ENCODE data around the gene ZNF554. TPM values are rescaled to one million over a fixed set of nuclear protein-coding genes. Genes with fewer than 3 reads are reported as not detected.

Gene ZNF554
- total RNA-seq, 2 donors from 2014 or later: 4.4 to 8.6 TPM

DNA sequence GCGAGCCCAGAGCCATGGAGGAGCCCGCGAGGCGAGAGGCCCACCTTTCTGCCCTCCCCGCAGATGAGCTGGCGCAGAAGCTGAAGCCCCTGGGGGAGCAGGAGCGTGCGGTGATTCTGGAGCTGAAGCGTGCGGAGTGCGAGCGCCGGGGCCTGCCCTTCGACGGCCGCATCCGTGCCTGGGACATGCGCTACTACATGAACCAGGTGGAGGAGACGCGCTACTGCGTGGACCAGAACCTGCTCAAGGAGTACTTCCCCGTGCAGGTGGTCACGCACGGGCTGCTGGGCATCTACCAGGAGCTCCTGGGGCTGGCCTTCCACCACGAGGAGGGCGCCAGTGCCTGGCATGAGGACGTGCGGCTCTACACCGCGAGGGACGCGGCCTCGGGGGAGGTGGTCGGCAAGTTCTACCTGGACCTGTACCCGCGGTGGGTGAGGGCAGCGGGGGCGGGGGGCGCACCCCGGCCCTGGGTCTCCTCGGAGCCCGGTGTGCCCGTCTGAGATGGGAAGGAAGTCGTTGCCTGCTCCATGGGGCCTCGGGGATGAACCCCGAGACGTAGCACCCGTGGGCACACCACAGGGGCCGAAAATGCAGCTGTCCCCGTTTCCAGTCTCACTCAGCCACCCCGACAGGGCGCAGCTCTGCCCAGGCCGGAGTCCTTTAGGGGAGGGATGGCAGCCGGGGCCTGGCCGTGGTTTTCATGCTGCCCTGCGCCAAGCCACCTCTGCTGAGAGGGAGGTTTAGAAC is 12.1 kb upstream of the ZNF554 start:
- intact Hi-C loops (cut with DNase I): no loop called here

DNA sequence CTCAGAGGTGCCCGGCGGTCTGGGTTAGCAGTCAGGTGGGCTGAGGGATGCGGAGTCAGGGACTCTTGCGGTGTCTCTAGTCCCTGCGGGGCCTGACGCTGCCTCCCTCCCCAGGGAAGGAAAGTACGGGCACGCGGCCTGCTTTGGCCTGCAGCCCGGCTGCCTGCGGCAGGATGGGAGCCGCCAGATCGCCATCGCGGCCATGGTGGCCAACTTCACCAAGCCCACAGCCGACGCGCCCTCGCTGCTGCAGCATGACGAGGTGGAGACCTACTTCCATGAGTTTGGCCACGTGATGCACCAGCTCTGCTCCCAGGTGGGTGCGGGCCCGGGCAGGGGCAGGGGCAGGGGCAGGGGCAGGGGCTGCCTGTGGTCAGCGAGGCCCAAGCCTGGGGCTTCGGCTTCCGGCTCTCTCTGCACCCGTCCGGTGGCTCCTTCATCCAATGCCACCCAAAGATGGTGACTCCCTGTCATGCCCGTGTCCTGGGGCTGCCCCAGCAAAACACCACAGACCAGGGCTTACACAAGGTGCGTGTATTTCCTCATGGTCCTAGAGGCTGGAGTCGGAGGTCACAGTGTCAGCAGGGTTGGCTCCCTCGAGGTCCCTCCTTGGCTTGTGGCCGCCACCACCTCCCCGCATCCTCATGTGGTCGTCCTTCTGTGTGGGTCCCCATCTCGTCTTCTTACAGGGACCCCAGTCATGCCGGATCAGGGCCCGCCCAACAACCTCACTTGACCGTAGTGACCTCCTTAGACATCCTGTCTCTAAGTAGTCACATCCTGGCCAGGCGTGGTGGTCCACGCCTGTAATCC is 11.3 kb upstream of the ZNF554 start:
- no peak for DNase-seq (ENCODE audit: low spot score)
- peaks cover 4% of the 10 kb centered on the region for H3K4me1 ChIP-seq (replicated peaks)
- no peak overlapping the region for H3K27ac ChIP-seq
- no peaks in the 10 kb centered on the region for H3K27me3 ChIP-seq (replicated peaks; ENCODE audit: insufficient read depth)
- no peaks in the 10 kb centered on the region for H3K9me3 ChIP-seq
- WGBS: 95% methylated on average over 41 of the region's 41 CpGs
- H3K36me3 ChIP-seq: peaks cover 6 to 18% of the 10 kb centered on the region in 2 donors
- H3K4me3 ChIP-seq: no peak overlapping the region
- intact Hi-C loops (cut with DNase I): no loop called here
- TF ChIP-seq POLR2A (IDR thresholded peaks at IDR 0.05) (no peak), POLR2AphosphoS5 (IDR thresholded peaks at IDR 0.05) (no peak)
- TF ChIP-seq, protein P1, sequence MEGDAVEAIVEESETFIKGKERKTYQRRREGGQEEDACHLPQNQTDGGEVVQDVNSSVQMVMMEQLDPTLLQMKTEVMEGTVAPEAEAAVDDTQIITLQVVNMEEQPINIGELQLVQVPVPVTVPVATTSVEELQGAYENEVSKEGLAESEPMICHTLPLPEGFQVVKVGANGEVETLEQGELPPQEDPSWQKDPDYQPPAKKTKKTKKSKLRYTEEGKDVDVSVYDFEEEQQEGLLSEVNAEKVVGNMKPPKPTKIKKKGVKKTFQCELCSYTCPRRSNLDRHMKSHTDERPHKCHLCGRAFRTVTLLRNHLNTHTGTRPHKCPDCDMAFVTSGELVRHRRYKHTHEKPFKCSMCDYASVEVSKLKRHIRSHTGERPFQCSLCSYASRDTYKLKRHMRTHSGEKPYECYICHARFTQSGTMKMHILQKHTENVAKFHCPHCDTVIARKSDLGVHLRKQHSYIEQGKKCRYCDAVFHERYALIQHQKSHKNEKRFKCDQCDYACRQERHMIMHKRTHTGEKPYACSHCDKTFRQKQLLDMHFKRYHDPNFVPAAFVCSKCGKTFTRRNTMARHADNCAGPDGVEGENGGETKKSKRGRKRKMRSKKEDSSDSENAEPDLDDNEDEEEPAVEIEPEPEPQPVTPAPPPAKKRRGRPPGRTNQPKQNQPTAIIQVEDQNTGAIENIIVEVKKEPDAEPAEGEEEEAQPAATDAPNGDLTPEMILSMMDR (IDR thresholded peaks at IDR 0.05): no peak

More for the DNA sequence above, 12.1 kb upstream of the ZNF554 start:
- Histone ChIP-seq H3K4me3 (no peak overlapping the region), H3K27ac (no peak overlapping the region), H3K9me3 (no peaks in the 10 kb centered on the region), H3K4me1 (replicated peaks) (no peaks in the 10 kb centered on the region), H3K36me3 (peaks cover 6 to 18% of the 10 kb centered on the region in 2 donors), H3K27me3 (replicated peaks; ENCODE audit: insufficient read depth) (no peaks in the 10 kb centered on the region)
- WGBS: 95% methylated on average over 48 of the region's 56 CpGs
- DNase-seq (ENCODE audit: low spot score): no peak
- no peak for TF ChIP-seq POLR2A (IDR thresholded peaks at IDR 0.05)
- TF ChIP-seq, protein P1 (IDR thresholded peaks at IDR 0.05): no peak
- no peak for TF ChIP-seq POLR2AphosphoS5 (IDR thresholded peaks at IDR 0.05)

DNA sequence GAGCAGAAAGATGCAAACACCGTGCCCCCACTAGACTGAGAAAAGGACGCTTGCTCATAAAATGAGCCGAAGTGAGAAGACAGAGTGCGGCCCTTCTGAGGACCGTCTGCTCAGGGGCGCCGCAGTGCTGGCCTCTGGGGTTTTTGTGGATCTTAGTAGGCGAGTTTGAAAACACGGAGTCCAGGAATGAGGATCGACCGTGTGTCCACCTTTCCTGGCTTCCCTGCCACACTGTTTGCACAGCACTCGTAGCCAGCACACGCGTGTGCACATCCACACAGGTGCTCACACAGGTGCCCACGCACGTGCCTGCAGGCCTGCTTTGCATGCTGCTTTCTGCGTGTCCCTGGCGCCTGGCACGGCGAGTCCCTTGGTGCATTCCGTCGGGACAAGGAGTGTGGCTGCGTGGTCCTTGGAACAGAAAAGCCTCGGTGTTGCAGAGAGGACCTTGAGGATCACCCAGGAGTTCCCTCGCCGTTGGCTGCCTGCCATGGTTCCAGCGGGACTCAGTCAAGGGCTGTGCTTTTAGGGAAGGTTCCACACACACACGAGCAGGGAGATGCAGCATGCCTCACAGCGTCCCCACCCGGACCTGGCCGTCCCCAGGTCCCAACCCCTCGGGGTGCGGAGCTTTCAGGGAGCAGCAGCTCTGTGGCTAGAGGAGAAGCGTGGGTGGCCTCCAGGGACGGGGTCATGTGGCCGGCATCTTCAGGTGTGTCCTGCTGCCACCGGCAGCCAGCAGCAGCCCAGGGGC is 10.1 kb upstream of the ZNF554 start:
- H3K27ac ChIP-seq: no peak overlapping the region
- WGBS: 89% methylated on average over 37 of the region's 37 CpGs
- no peaks in the 10 kb centered on the region for H3K27me3 ChIP-seq (replicated peaks; ENCODE audit: insufficient read depth)
- no peak for TF ChIP-seq POLR2AphosphoS5 (IDR thresholded peaks at IDR 0.05)
- TF ChIP-seq, protein P1 (IDR thresholded peaks at IDR 0.05): no peak
- TF ChIP-seq POLR2A (IDR thresholded peaks at IDR 0.05): no peak
- no peaks in the 10 kb centered on the region for H3K9me3 ChIP-seq
- intact Hi-C loops (cut with DNase I): no loop called here
- no peak overlapping the region for H3K4me3 ChIP-seq
- H3K4me1 ChIP-seq (replicated peaks): peaks cover 4% of the 10 kb centered on the region
- peaks cover 6 to 18% of the 10 kb centered on the region in 2 donors for H3K36me3 ChIP-seq
- DNase-seq (ENCODE audit: low spot score): no peak

DNA sequence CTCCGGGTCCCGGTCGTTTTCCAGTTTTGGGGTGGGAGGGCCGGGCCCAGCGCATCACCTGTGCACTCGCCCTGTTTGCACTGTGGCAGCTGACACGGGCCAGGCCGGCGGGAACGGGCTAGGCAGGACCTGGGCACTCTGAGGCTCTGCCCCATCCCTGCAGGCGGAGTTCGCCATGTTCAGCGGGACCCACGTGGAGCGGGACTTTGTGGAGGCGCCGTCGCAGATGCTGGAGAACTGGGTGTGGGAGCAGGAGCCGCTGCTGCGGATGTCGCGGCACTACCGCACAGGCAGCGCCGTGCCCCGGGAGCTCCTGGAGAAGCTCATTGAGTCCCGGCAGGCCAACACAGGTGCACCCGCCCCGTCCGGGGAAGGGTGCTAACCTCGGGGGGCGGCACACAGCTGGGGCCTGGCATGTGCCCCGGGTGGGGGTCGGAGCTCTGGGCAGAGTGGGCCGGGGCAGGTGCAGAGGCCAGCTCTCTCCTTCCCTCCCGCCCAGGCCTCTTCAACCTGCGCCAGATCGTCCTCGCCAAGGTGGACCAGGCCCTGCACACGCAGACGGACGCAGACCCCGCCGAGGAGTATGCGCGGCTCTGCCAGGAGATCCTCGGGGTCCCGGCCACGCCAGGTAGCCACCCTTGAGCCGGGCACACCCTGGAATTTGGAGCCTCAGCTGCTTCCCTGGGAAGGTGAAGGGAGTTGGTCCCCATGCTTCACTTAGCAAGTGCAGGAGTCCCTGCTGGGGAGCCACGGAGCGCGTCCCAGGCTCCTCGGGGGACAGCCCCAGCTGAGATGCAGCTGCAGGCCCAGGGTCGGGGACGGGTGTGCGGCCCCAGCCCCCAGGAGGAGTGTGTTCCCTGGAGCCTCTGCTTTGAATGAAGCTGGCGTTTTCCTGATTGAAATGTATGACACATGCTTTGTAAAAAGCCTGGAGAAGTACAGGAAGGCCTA is 9.3 kb upstream of the ZNF554 start:
- H3K36me3 ChIP-seq: peaks cover 6 to 18% of the 10 kb centered on the region in 2 donors
- TF ChIP-seq POLR2A (IDR thresholded peaks at IDR 0.05) (no peak), POLR2AphosphoS5 (IDR thresholded peaks at IDR 0.05) (no peak)
- intact Hi-C loops (cut with DNase I): no loop called here
- H3K27ac ChIP-seq: no peak overlapping the region
- H3K9me3 ChIP-seq: no peaks in the 10 kb centered on the region
- 91% methylated on average over 39 of the region's 58 CpGs for WGBS
- peaks cover 4% of the 10 kb centered on the region for H3K4me1 ChIP-seq (replicated peaks)
- H3K27me3 ChIP-seq (replicated peaks; ENCODE audit: insufficient read depth): no peaks in the 10 kb centered on the region
- H3K4me3 ChIP-seq: no peak overlapping the region
- DNase-seq (ENCODE audit: low spot score): no peak
